Dermis microvascular lymphatic vessel endothelial cell (primary cell): ENCODE measurements around the gene AVPR2. TPM values are rescaled to one million over a fixed set of nuclear protein-coding genes. Genes with fewer than 3 reads are reported as not detected.

ENCODE experiments used
- DNase-seq, 2 donors: peaks; one replicate each; pipeline versions ENCODE4 v3.0.0 to v3.0.0-alpha.2; 2010; ENCODE audit warnings: low read depth in 2 of 2
- total RNA-seq: library from RNA; depleted of rRNA; stranded (reverse); fragments of >200 nt; gene quantifications from 2 replicates; pipeline ENCODE4 v1.2.1, GENCODE V29; 2014

The AVPR2 gene
- total RNA-seq, 1 donor from 2014 or later, result 1.9 TPM

- no peak for DNase-seq
Measured at GRCh38 chrX:153930011-153930910, 25.8 kb downstream of the AVPR2 start.

- no peak for DNase-seq
Measured at GRCh38 chrX:153931151-153931550, 26.7 kb downstream of the AVPR2 start.

GRCh38 chrX:153931748-153932147 is 27.3 kb downstream of the AVPR2 start:
- no peak for DNase-seq

- no peak for DNase-seq
Measured at GRCh38 chrX:153932220-153932915, 27.9 kb downstream of the AVPR2 start.

GRCh38 chrX:153933748-153934147 is 29.3 kb downstream of the AVPR2 start:
- peak in 1 of 2 donors; percentile 16 for DNase-seq

- DNase-seq, result no peak
Measured at GRCh38 chrX:153934148-153934761, 29.8 kb downstream of the AVPR2 start.

GRCh38 chrX:153934762-153935325 is 30.4 kb downstream of the AVPR2 start, which contains the start of gene NAA10:
TSS of gene NAA10 (minus strand) at chrX:153935037. CDS start at chrX:153934904, 133 bp downstream.
- peak; percentile 30 to 77 for DNase-seq

GRCh38 chrX:153935326-153935851 is 30.9 kb downstream of the AVPR2 start:
- no peak for DNase-seq

GRCh38 chrX:153937056-153937455 is 32.6 kb downstream of the AVPR2 start:
- DNase-seq, result no peak

GRCh38 chrX:153938226-153938786 is 33.8 kb downstream of the AVPR2 start:
- no peak for DNase-seq

GRCh38 chrX:153939573-153939972 is 35.1 kb downstream of the AVPR2 start:
- no peak for DNase-seq

GRCh38 chrX:153941336-153942252 is 37.1 kb downstream of the AVPR2 start:
- no peak for DNase-seq

GRCh38 chrX:153944140-153944799 is 39.8 kb downstream of the AVPR2 start, which contains the start of gene RENBP:
TSS of gene RENBP (minus strand) at chrX:153944643. CDS start at chrX:153944610, 33 bp downstream.
- no peak for DNase-seq

- DNase-seq, result no peak
Measured at GRCh38 chrX:153944800-153945150, 40.3 kb downstream of the AVPR2 start.

- DNase-seq, result no peak
Measured at GRCh38 chrX:153945956-153946943, 41.8 kb downstream of the AVPR2 start.

GRCh38 chrX:153947009-153947769 is 42.7 kb downstream of the AVPR2 start:
- DNase-seq, result peak; percentile 83 to 84

GRCh38 chrX:153948002-153948466 is 43.6 kb downstream of the AVPR2 start:
- DNase-seq, result peak in 1 of 2 donors; percentile 30
